GM18858 (cell line): Measurements from ENCODE around the gene SH3RF1.
A peak's percentile ranks its signal among the peaks of the same experiment; 100 is the strongest.
"Not testable (repeated sequence)": the region's sequence is repeated elsewhere in the genome, so short reads cannot be mapped to it uniquely, and the experiment has no call there.

ENCODE experiments used
- ATAC-seq: cut with Tn5 transposase; IDR thresholded peaks from one replicate; pipeline ENCODE4 v1.9.1; 2021; ENCODE audit not compliant: unreplicated experiment

SH3RF1 gene

DNA sequence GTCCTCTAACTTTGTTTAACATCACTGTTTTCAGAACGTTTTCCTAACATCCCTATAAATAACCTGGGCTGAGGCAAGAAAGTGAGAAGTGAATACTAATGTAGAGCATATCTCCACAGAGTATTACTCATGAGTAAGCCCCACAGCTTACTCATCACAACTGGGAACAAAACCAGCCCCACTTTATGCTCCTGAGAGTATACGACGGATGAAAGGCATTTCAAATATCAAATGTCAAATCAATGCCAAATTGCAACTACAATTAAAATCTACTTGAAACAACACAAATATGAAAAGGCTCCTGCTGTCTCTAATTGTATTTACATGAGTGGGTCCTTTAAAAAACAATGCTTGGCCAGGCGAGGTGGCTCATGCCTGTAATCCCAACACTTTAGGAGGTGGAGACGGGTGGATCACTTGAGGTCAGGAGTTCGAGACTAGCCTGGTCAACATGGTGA, 41.2 kb downstream of the SH3RF1 start:
- no peak for ATAC-seq

DNA sequence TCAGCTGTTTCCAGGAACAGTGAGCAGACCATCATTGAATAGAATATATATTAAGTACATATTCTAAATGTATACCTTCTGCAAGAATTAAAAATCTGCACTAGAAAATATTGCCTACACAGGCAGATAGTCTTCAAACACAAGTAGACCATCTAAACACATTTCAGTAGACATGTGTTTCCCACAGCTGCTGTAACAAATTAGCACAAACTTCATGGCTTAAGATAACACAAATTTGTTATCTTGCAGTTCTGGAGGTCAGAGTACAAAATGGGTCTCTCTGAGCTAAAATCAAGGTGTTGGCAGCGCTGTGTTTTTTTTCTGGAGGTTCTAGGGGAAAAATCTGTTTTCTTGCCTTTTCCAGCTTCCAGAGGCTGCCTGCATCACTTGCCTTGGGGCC, 42.7 kb downstream of the SH3RF1 start:
- ATAC-seq = no peak

DNA sequence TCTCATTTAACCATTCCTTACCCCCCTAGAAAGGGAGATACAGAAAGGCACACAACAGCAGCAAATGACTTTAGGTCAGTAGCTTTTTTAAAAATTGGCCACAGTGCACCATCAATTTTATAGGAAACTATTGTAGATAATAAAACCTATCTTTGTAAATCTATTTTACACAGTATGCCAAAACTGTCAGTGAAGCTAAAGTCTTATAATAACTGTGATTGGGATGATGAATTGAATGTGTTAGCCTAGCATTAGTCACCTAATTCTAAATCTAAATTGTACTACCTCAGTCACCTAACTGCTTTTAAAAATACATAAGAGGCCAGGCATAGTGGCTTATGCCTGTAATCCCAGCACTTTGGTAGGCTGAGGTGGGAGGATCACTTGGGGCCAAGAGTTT, 44.2 kb downstream of the SH3RF1 start:
- ATAC-seq = no peak

DNA sequence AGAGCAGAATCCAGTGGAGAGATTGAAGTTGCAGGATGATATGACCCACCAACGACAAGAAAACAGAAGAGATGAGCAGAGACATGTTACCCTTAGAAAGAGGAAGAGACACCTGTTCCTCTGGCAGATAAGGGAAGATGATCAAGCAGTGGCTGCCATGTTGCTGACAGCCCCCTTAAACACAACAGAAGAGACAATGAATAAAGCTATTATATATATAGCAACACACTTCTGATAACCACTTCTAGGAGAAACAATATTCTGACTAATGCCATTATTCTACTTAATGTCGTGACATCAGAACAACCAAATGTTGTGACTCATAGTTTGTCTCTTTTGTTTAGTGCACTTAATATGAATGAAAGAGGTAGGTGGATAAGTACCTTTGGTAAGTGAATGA, 44.9 kb downstream of the SH3RF1 start:
- peak; percentile 32 for ATAC-seq

DNA sequence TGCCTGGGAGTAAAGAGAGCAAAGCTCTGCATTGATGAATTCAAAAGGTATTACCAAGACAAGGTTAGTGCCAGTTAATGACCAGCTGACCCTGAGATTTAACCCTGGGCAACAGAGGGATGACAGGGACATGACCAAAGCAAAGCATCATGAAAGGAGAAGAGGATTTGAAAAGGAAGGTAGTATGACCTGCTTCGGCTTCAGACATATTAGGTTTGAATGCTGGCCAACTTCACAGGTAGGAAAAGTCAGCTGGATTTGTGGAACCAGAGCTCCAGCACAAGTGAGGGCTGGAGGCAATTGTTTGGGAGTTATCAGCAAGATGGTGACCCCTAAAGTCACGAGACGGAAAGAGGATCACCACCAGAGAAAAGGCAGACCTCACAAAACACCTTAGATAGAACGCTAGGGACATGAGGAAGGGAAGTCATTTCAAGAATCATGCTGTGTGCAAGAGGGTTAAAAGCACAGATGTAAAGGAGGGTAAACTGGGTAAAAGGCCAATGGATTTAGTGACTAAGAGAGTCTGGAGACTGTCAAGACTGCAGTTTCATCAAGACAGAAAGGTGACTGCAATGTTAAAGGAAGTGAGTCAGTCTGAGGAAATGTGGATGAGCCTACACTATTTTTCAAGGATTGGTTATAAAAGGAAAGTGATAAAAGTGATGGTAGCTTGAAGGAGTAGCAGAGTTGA, 45.6 kb downstream of the SH3RF1 start:
- ATAC-seq = peak; percentile 45

DNA sequence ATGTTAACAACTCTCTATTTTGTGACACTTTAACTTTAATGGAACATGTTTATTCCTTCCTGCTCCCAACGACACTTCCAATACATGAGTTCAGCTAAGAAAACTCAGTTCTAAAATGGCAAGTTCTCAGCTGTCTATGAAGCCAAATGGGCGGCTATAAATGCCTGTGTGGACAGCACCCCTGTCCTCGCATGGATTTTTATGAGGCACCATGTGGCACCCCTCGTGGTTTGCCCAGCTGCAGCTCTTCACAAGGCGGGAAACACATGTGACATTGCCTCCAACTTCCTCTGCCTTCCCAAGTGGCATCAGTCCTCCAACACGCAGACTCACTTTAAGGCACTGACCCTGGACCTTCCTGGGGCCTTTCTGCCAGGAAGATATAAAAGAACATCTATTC, 48.0 kb downstream of the SH3RF1 start:
- ATAC-seq = no peak

DNA sequence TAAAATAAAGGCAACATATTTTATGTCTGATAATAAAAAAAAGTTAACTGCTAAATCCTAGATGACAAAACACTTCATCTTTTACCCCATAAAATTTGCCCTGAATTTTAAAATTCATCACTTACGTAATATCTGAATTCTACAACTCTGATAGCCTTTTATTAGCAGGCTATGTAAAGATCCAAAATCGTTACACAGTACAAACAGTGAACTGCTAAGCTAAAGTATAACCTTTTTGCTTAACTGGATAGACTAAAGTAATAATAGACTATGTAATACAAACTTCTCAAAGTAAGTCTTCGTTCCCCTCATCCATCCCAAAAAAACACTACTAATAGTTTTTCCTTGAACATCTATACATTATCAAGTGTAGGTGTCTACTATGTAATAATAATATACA, 49.1 kb downstream of the SH3RF1 start:
- ATAC-seq = no peak

DNA sequence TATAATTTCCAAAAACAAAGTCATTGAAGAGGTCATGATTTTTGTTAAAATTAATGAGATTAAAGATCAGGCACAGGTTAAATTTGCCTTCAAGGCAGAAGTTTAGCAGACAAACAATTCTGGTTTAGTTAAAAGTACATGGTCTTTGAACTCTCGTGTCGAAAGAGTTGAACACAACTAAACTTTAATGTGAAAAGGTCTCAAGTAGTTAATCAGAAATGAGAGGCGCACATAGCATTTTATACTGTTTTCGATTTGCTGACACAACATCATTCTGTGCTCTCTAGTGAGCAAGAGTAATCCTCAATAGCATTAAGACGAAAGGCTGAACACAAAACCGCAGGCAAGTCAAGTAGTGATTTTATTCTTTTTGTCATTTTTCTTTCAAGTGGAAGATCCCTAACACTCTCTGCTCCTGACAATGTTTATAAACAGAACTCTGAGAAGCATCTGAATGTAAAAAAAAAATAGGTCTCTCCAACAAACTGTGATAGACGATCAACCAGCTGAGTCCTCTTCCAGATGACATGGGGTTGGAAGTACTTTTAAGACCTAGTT, 49.8 kb downstream of the SH3RF1 start:
- no peak for ATAC-seq

DNA sequence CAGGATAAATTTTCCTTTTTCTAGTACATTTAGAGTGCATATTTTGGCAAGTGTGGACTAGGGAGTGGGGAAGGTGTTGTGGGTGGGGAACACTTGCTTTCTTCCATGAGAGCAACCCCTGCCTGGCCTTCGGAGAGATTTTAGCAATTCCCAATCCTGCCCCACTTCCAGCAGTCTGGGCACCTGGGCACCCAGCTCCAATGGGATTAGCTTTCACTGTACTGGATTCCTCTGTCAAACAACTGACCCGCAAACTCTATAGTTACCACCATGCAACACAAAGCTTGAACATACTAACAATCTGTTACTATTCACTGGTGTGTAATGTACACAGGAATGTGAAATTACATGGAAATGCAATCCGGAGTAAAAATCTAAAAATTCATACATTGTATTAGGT, 50.3 kb downstream of the SH3RF1 start:
- no peak for ATAC-seq

DNA sequence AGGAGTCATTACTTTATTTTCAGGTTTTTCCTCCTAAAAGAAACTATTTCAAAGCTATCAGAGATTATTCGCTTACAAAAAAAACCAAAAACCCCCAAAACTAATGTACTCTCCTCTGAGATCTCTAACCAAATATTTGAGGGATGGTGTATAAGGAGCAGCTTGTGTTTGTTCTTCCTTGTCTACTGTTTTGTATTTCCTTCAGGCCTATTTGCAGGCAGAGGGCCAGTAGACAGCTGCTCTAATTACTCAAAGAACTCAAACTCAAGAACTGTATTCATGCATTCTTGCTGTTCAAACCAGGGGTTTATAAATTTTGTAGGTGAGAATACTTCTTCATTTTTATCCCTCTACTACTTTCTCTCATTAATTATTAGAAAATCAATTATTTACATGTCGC, 51.3 kb downstream of the SH3RF1 start:
- ATAC-seq = no peak

DNA sequence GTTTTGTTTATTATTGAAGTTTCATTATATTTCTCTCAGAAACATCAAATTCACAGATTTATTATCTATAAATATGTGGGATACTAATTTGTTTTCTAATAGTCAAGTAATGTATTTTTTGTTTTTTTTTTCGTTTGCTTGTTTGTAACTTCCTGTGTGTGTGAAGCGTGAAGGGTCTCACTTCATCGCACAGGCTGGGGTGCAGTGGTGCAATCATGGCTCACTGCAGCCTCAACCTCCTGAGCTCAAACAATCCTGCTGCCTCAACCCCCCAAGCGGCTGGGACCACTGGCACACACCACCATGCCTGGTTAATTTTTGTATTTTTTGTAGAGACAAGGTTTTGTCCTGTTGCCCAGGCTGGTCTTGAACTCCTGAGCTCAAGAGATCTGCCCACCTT, 55.1 kb downstream of the SH3RF1 start:
- ATAC-seq = no peak

DNA sequence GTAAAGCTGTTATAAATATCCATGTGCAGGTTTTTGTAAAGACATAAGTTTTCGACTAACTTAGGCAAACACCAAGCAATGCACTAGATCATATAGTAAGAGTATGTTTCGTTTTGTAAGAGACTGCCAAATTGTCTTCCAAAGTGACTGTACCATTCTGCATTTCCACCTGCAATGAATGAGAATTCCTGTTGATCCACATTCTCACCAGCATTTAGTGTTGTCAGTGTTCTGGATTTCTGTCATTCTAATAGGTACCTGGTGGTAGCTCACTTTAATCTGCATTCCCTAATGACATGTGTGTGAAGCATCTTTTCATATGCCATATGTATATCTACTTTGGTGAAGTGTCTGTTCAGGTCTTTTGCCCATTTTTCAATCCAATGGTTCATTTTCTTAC, 57.8 kb downstream of the SH3RF1 start:
- no peak for ATAC-seq

DNA sequence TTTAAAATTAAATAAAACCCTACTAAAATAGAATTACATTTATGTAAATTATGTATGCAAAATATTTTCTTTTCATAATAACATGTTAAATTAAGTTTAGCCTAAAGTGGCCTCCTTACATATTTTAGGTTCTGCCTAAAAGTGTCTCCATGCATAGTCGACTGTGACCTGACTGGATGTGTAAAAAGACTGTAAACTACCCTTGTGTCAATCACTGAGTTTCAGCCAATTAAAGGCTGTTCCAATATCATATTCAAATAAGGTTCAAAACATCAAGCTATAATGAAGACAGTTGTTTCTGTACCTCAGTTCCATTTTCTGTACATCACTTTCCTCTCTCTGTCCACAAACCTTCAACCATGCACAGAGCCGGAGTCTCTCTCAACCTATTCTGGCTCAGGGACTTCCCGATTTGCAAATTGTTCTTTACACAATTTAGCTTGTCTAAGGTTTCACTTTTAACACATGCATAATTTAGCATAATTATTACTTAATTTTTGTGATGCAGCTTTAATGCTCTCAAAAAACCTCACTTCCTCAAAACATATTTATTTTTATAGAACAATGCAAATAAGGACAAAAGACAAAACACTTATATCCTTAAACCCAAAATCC, 60.1 kb downstream of the SH3RF1 start:
- peak; percentile 89 for ATAC-seq

DNA sequence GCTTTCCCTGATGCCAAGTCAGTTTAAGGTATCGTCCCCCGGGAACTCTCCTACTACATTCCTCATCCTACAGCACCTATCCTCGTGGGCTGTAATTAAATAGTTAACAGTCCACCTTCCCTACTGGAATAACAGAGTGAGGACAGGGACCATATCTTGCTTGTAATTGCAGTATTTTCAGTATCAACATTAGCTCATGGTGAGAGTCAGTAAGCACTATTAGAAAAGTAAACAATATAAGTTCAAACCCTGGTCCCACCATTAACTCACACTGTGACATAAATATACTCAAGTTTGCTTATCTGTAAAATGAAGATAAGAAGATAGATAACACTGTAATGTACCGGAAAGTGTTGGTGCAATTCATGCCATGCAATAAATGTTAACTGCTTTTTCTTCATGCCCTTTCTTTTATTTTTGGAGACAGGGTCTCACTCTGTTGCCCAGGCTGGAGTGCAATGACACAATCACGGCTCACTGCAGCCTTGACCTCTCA, 61.3 kb downstream of the SH3RF1 start:
- ATAC-seq = no peak

DNA sequence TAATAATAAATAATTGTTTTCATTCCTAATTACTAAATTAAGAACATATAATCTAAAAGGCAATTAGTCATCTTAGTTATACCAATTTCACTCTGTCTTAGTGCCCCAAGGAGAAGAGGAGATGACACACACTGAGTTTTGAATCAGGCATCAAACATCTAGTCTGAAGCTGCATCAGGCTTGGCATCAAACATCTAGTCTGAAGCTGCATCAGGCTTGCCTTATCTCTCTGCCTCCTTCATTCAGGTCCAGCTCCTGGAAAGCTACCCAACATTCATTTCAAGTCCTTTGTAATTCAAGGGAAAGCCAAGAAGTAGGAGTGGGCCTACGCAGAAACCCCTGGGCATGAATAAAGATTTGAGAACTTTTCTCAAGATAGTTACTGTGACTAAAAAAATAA, 62.2 kb downstream of the SH3RF1 start:
- no peak for ATAC-seq

DNA sequence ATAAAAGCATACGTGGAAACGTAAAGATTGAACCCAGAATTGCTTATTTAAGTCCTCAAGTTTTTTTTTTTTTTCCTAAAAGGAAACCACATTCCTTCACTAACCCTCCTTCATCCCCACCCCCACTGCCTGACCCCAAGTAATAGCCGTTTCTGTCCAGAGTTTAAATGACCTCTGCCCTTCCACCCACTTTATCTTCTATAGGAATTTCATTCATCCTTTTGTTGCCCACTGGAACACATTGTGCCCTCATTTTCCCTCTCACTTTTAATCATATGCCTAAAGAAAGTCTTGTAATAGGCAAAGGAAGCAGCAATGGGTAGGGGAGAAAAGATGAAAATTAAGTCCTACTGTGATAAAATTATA, 62.7 kb downstream of the SH3RF1 start:
- no peak for ATAC-seq

DNA sequence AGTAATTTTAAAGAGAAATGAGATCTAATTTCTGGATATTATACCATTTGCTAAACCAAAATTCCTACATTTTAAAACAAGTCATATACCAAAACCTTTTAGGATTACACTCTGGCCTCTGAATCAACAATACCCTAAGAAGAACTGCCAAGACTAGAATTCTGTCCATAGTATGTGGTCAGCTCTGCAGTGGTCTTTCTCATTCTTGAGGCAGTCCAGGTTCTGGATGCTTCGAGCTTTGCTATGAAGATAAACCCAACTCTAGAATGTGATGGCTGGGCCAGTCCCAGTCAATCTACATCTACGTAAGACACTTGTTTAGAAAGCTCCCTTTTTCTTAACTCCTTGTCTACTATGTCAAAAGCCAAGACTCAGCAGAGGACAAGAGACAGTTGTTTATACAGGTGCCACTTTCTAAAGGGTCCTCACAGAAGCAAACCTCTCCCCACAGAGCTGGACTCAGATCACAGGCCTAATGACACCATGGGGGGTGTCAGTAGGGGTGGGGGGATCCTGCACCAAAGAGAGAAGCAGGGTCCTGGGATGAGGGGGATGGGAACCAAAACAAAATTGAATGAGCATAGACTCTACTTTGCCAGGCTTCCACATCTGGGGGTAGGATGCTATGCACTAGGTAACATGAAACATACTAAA, 63.2 kb downstream of the SH3RF1 start:
- no peak for ATAC-seq

DNA sequence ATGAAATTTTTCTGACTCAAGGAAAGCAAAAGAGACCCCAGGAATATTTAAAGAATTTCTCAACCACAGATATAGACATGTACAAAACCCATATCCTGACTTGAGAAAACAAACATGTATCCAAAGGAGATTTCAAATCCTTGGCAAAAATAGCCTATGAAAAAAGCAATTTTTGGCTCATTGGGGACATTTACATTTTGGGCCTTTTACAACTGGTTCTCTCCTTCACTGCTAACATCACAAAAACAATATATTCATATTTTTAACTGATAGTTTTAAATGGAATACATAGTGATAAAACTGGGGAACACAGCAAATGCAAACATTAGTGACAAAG, 65.0 kb downstream of the SH3RF1 start:
- ATAC-seq = no peak

DNA sequence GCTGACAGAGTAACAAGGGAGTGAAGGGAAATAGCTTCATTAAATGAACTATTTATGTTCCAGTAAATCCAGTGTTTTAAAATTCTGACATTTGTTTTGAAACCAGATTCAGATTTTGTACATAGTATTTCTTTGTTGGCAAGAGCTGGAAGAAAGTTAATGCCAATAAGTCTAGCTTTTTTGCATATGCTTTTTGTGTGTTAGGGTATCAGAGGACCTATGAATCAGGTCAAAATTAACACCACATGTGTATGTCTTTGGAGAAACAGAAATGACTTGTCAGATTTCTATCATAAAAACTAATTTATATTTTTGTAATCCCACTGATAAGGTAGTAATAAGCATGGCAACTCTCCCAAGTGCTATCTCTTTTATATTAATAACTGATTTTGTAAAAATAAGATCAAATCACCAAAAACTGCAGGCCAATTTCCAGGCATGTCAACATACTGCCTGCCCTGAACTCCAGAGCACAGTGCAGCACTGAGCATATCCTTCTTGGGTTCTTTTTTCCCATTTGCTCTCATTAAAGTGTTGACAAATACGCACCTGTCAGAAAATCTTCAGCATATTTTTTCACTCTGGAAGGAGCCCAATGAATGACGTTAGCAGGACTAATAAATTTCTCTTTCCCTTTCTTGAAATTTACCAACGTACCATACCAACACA, 65.5 kb downstream of the SH3RF1 start:
- ATAC-seq = no peak

DNA sequence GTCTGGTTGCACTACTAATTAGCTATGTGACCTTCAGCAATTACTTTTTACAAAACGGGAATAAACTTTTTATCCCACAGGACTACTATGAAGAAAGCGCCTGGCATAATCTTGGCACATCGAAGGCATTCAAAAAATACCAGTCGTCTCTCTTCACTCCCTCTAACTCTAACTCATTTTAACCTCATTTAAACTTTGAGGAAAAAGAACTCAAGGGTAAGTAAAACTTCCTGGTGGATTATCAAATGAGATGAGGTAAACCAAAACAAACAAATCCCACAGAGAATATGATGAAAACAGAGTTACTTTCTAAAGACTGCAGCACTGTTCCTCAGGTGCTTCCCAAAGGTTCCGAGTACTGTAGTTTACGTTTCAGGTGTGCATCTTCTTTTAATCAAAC, 66.9 kb downstream of the SH3RF1 start:
- no peak for ATAC-seq

DNA sequence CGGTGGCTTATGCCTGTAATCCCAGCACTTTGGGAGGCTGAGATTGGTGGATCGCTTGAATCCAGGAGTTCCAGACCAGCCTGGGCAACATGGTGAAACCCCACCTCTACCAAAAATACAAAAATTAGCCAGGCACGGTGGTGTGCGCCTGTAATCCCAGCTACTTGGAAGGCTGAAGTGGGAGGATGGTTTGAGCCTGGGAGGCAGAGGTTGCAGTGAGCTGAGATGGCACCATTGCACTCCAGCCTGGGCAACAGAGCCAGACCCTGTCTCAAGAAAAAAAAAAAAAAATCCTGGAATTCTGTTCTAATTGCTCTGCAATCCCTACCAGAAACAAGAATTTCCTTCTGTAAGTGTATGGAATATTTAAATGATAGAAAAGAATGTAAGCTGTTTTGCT, 67.5 kb downstream of the SH3RF1 start:
- ATAC-seq = not testable (repeated sequence)

DNA sequence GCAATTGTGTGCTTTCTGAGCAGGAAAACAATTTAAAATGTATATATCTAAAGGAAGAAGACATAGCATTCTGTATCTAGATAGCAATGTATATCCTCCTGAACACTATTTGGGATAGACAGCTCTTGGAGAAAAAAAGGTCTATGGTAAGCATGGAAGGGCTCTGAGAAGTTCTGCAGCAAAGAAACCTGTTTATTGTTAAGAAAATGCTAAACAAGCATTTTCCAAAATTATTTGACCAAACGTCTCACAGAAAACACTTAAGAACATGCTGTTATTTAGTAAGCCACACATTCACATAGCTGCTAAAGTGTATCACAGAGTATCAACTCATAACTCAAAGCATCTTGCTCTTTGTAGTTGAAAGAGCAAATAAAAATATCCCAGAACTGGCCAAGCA, 67.9 kb downstream of the SH3RF1 start:
- ATAC-seq = no peak
